ENCODE measurements around the gene CELF5.
"Not testable (repeated sequence)": the region's sequence is repeated elsewhere in the genome, so short reads cannot be mapped to it uniquely, and the experiment has no call there.

- TF ChIP-seq CTCF, POLR2A (IDR thresholded peaks at IDR 0.05): not testable (repeated sequence)
These were observed 21.6 kb upstream of the CELF5 start for GRCh38 chr19:3202895-3203294.
